HepG2 (cell line): ENCODE measurements around the gene ACE. TPM values are rescaled to one million over a fixed set of nuclear protein-coding genes. Genes with fewer than 3 reads are reported as not detected.

Experiments
- ATAC-seq: fragments of 200-7000 bp; cut with Tn5 transposase; 3 replicates; pipeline ENCODE4 v1.9.1; 2020; ENCODE audit warnings: mild to moderate bottlenecking, moderate library complexity
- BruUV-seq: library from RNA; stranded (reverse); fragments of 400-500 nt; replicated peaks from 2 replicates; lab custom pipeline; 2021; lab: Mats Ljungman, UMichigan
- CTCF ChIA-PET: fragments of 300-600 bp; formaldehyde crosslinking; extraction: SDS; loops from one replicate; lab custom pipeline; 2021; ENCODE audit warnings: low total read pairs, inconsistent platforms, low intra/inter-chr PET ratio; lab: Yijun Ruan, JAX
- POLR2A ChIA-PET: fragments of 350-600 bp; sonication (Branson Sonifier 250); formaldehyde crosslinking; loops from one replicate; lab custom pipeline; 2020; ENCODE audit warnings: antibody characterized with exemption, inconsistent platforms; lab: Yijun Ruan, JAX
- DNase-seq: peaks from one replicate; pipeline ENCODE4 v3.0.0-alpha.2; 2015; ENCODE audit warnings: low spot score
- FAIRE-seq: peaks from 3 replicates; lab custom pipeline; 2011; peaks lifted over from hg19 to GRCh38; lab: Jason Lieb, UNC
- H2AFZ ChIP-seq: one replicate; pipeline ENCODE4 v1.6.1; 2011; ENCODE audit warnings: low read length, inconsistent platforms
- H3K27ac ChIP-seq: fragments of 300-600 bp; 3 replicates; pipeline ENCODE4 v1.8.0; 2011; ENCODE audit warnings: mixed run types, mild to moderate bottlenecking, mixed read lengths, low read length, inconsistent platforms; ENCODE audit not compliant: insufficient read depth; ENCODE audit errors: extremely low read length
- H3K27me3 ChIP-seq, 2 experiments: fragments of 200-600 bp in 1 of 2; 2 replicates in 1 of 2; 3 replicates in 1 of 2; pipeline versions ENCODE4 v1.6.0 to v1.8.0; 2011; ENCODE audit warnings: low read length in 2 of 2, mild to moderate bottlenecking in 2 of 2, moderate library complexity in 2 of 2, inconsistent platforms in 1 of 2; ENCODE audit not compliant: insufficient read depth in 2 of 2, control insufficient read depth in 1 of 2
- H3K36me3 ChIP-seq, 2 experiments: fragments of 200-600 bp in 1 of 2; replicated peaks in 1 of 2; 2 replicates in 1 of 2; 3 replicates in 1 of 2; pipeline versions ENCODE4 v1.5.1 to v1.8.0; 2011; ENCODE audit warnings: low read length in 2 of 2, inconsistent platforms in 1 of 2; ENCODE audit not compliant: insufficient read depth in 2 of 2, control insufficient read depth in 1 of 2
- H3K4me1 ChIP-seq: 2 replicates; pipeline ENCODE4 v1.5.1; 2012; ENCODE audit warnings: low read length, inconsistent platforms; ENCODE audit not compliant: insufficient read depth
- H3K4me2 ChIP-seq: 2 replicates; pipeline ENCODE4 v1.6.0; 2011; ENCODE audit warnings: low read depth, low read length, inconsistent platforms
- H3K4me3 ChIP-seq, 3 experiments: fragments of 200-600 bp in 1 of 3; sonication (generic), shearing (Covaris generic) in 1 of 3; replicated peaks in 1 of 3; 2 replicates each; pipeline ENCODE4 v1.5.1; 2011 to 2016; ENCODE audit warnings: low read length in 3 of 3, inconsistent platforms in 2 of 3, low read depth in 2 of 3, mild to moderate bottlenecking in 2 of 3, control low read depth in 1 of 3, mixed read lengths in 1 of 3; ENCODE audit not compliant: insufficient read depth in 1 of 3
- H3K79me2 ChIP-seq: one replicate; pipeline ENCODE4 v1.6.1; 2011; ENCODE audit warnings: low read length, inconsistent platforms; ENCODE audit not compliant: insufficient read depth
- H3K9ac ChIP-seq: 2 replicates; pipeline ENCODE4 v1.6.0; 2011; ENCODE audit warnings: mild to moderate bottlenecking, low read depth, low read length, inconsistent platforms; ENCODE audit not compliant: insufficient read depth
- H3K9me3 ChIP-seq: 2 replicates; pipeline ENCODE4 v1.5.1; 2012; ENCODE audit warnings: mild to moderate bottlenecking, low read length
- H4K20me1 ChIP-seq: 2 replicates; pipeline ENCODE4 v1.6.0; 2011; ENCODE audit warnings: inconsistent platforms, mild to moderate bottlenecking, low read length, moderate library complexity; ENCODE audit not compliant: insufficient read depth
- FOSL1 ChIP-seq: sonication (generic); formaldehyde crosslinking; IDR thresholded peaks from 2 replicates; pipeline ENCODE4 v1.9.0; 2021; ENCODE audit warnings: missing genetic modification reagents, borderline replicate concordance
- KAT7 ChIP-seq: IDR thresholded peaks from 2 replicates; pipeline ENCODE4 v1.6.1; 2018; ENCODE audit warnings: borderline replicate concordance, missing compliant biosample characterization
- KDM2A ChIP-seq: sonication (generic); formaldehyde crosslinking; IDR thresholded peaks from 2 replicates; pipeline ENCODE4 v1.4.0; 2020; ENCODE audit warnings: low read depth, missing genetic modification reagents, borderline replicate concordance
- NPAS2 ChIP-seq: sonication (generic); formaldehyde crosslinking; IDR thresholded peaks from 2 replicates; pipeline ENCODE4 v1.8.0; 2022; ENCODE audit warnings: mild to moderate bottlenecking, missing genetic modification reagents, borderline replicate concordance
- RAD21 ChIP-seq: fragments of 450-650 bp; formaldehyde crosslinking; IDR thresholded peaks from 2 replicates; pipeline ENCODE4 v1.5.0; 2020; ENCODE audit warnings: mild to moderate bottlenecking
- ZMYM2 ChIP-seq: sonication (generic); formaldehyde crosslinking; IDR thresholded peaks from 2 replicates; pipeline ENCODE4 v1.8.0; 2022; ENCODE audit warnings: mild to moderate bottlenecking, missing genetic modification reagents
- ZNF263 ChIP-seq: sonication (generic); formaldehyde crosslinking; IDR thresholded peaks from 2 replicates; pipeline ENCODE4 v1.4.0; 2020; ENCODE audit warnings: missing genetic modification reagents
- WGBS: methylation state at CpG from one replicate; pipeline ENCODE4 v1.1.6; 2017; ENCODE audit warnings: low lambda C conversion rate; 5-methylcytosine and 5-hydroxymethylcytosine counted together
- in situ Hi-C: cut with HindIII; loops from 2 replicates; pipeline ENCODE4 v1.10.0; 2017; ENCODE audit warnings: low pct_unique_long_range_greater_than_20kb; ENCODE audit not compliant: extremely low pct_ligation_motif_present
- intact Hi-C: fragments of 100-400 bp; cut with micrococcal nuclease; formaldehyde crosslinking; loops from one replicate; pipeline ENCODE4 v1.10.0; 2022; ENCODE audit not compliant: unreplicated experiment
- polyA plus RNA-seq, 8 experiments: library from polyadenylated mRNA; depleted of rRNA in 3 of 8; stranded (reverse) in 7 of 8; unstranded in 1 of 8; fragments of >200 nt; fragmentation: Illumina TruSeq in 4 of 8; extraction: Trizol in 4 of 8; gene quantifications; 2 replicates each; pipeline versions ENCODE4 v1.2.1 to v1.2.3, GENCODE V29; 2011 to 2016; ENCODE audit warnings: low read depth in 4 of 8, missing spikeins in 1 of 8, mixed read lengths in 1 of 8; ENCODE audit not compliant: insufficient read depth in 1 of 8
- total RNA-seq, 5 experiments: library from RNA; depleted of rRNA; stranded (reverse); fragments of >200 nt; fragmentation: Illumina TruSeq; extraction: Trizol; gene quantifications; 2 replicates each; pipeline ENCODE4 v1.2.3, GENCODE V29; 2016; ENCODE audit warnings: low read depth in 1 of 5
- TF ChIP-seq, protein P1 (sequence below), 2 experiments: IDR thresholded peaks; 2 replicates each; pipeline ENCODE4 v1.6.1; 2011 to 2012; ENCODE audit warnings: low read length in 2 of 2, borderline replicate concordance in 1 of 2, low read depth in 1 of 2, mild to moderate bottlenecking in 1 of 2, moderate library complexity in 1 of 2

Gene ACE
- total and polyA plus RNA-seq, 2 of the 13 experiments (the other 11 are each of a cell fraction or from before 2014, with no cell fraction given) = 0.08 to 0.13 TPM

DNA sequence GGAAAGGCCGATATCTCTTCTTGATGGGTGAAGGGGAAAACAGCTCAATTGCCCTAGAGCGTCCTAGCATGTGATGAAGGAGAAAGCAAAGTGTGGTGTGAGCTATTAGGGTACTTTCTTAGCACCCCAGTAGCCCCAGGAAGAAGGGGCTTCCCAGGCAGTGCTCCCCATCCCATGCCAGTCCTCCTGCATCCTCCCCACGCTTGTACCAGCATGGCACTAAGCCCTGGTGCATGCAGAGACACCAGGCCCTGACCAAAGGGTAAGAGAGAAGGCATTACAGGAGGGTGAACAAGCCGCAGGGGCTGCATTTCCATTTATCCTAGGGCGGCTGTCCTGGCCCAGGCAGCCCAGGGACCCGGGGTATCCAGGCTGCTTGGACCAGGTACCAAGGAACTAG lies 33.8 kb upstream of the ACE start:
- Histone ChIP-seq H3K4me3 (no peak overlapping the region), H3K9me3 (no peaks in the 10 kb centered on the region), H2AFZ (no peak overlapping the region), H3K4me1 (peaks cover 24% of the 10 kb centered on the region), H3K27me3 (peaks cover 1 to 32% of the 10 kb centered on the region in 2 experiments; a peak in 4 of 5 replicates), H3K9ac (no peak overlapping the region), H3K79me2 (no peaks in the 10 kb centered on the region), H3K27ac (no peak overlapping the region), H3K4me2 (no peak overlapping the region), H3K36me3 (no peaks in the 10 kb centered on the region), H4K20me1 (no peaks in the 10 kb centered on the region)
- intact Hi-C loops (no loop called here), in situ Hi-C loops (no loop called here)
- WGBS = 37% methylated on average over 6 of the region's 6 CpGs
- peak; percentile 53; the same call in 1 of the 2 replicates for TF ChIP-seq ZNF263 (CRISPR knock-in tag)
- TF ChIP-seq KDM2A (CRISPR knock-in tag) = no peak
- DNase-seq (no peak), FAIRE-seq (no peak), ATAC-seq (no peak)
- POLR2A ChIA-PET = interaction anchor here (0.7 to 1.5 kb wide), 2 partner anchors 165 to 179 kb away, joined by 3 to 6 read pairs; partner anchors contain the start of gene MAP3K3
- CTCF ChIA-PET = no interaction called here
- no TSS peak for BruUV-seq

DNA sequence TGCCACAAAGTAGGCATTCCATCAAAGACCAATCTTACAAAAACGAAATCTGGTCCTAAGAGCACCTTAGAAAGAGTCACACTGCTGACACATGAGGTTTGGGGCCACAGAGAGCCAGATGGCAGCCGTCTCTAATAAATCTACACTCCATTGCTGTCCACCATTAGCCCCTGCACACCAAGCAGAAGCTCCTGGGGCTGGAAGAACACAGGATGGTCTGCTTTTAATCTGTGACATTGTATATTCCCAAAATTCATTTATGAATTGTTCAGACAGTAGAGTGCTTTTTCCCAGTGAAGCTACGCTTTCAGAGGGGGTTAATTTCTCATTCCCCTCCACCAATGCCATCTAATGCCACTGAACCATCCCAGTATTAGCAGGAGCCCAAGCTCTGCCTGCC lies 32.4 kb upstream of the ACE start:
- Histone ChIP-seq H3K36me3 (no peaks in the 10 kb centered on the region), H2AFZ (no peak overlapping the region), H3K9me3 (no peaks in the 10 kb centered on the region), H3K27me3 (peaks cover 1 to 36% of the 10 kb centered on the region in 2 experiments; a peak in 4 of 5 replicates), H3K27ac (no peak overlapping the region), H3K4me3 (no peak overlapping the region), H4K20me1 (no peaks in the 10 kb centered on the region), H3K4me1 (peaks cover 24% of the 10 kb centered on the region), H3K9ac (no peak overlapping the region), H3K4me2 (no peak overlapping the region), H3K79me2 (no peaks in the 10 kb centered on the region)
- in situ Hi-C loops = no loop called here
- DNase-seq = no peak
- WGBS = 56% methylated on average over 3 of the region's 3 CpGs
- TF ChIP-seq ZMYM2 (no peak), KAT7 (no peak), FOSL1 (CRISPR knock-in tag) (no peak), RAD21 (CRISPR knock-in tag) (no peak), NPAS2 (CRISPR knock-in tag) (0 out of 2 replicates have a peak, but pooled peaks have one; percentile 43)
- TF ChIP-seq, protein P1, sequence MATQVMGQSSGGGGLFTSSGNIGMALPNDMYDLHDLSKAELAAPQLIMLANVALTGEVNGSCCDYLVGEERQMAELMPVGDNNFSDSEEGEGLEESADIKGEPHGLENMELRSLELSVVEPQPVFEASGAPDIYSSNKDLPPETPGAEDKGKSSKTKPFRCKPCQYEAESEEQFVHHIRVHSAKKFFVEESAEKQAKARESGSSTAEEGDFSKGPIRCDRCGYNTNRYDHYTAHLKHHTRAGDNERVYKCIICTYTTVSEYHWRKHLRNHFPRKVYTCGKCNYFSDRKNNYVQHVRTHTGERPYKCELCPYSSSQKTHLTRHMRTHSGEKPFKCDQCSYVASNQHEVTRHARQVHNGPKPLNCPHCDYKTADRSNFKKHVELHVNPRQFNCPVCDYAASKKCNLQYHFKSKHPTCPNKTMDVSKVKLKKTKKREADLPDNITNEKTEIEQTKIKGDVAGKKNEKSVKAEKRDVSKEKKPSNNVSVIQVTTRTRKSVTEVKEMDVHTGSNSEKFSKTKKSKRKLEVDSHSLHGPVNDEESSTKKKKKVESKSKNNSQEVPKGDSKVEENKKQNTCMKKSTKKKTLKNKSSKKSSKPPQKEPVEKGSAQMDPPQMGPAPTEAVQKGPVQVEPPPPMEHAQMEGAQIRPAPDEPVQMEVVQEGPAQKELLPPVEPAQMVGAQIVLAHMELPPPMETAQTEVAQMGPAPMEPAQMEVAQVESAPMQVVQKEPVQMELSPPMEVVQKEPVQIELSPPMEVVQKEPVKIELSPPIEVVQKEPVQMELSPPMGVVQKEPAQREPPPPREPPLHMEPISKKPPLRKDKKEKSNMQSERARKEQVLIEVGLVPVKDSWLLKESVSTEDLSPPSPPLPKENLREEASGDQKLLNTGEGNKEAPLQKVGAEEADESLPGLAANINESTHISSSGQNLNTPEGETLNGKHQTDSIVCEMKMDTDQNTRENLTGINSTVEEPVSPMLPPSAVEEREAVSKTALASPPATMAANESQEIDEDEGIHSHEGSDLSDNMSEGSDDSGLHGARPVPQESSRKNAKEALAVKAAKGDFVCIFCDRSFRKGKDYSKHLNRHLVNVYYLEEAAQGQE (IDR thresholded peaks at IDR 0.05; ENCODE audit: borderline replicate concordance in 1 of 2, low read depth in 1 of 2, low read length in 2 of 2) = no peak
- no peak for ATAC-seq
- POLR2A ChIA-PET = interaction anchor here (1.5 kb wide), 1 partner anchor 177 kb away, joined by 6 read pairs; the partner anchor contains the start of gene MAP3K3
- intact Hi-C loops = no loop called here
- no peak for FAIRE-seq
- no TSS peak for BruUV-seq
- CTCF ChIA-PET = no interaction called here
